ENCODE data around the gene TIMM9.

Gene TIMM9

DNA sequence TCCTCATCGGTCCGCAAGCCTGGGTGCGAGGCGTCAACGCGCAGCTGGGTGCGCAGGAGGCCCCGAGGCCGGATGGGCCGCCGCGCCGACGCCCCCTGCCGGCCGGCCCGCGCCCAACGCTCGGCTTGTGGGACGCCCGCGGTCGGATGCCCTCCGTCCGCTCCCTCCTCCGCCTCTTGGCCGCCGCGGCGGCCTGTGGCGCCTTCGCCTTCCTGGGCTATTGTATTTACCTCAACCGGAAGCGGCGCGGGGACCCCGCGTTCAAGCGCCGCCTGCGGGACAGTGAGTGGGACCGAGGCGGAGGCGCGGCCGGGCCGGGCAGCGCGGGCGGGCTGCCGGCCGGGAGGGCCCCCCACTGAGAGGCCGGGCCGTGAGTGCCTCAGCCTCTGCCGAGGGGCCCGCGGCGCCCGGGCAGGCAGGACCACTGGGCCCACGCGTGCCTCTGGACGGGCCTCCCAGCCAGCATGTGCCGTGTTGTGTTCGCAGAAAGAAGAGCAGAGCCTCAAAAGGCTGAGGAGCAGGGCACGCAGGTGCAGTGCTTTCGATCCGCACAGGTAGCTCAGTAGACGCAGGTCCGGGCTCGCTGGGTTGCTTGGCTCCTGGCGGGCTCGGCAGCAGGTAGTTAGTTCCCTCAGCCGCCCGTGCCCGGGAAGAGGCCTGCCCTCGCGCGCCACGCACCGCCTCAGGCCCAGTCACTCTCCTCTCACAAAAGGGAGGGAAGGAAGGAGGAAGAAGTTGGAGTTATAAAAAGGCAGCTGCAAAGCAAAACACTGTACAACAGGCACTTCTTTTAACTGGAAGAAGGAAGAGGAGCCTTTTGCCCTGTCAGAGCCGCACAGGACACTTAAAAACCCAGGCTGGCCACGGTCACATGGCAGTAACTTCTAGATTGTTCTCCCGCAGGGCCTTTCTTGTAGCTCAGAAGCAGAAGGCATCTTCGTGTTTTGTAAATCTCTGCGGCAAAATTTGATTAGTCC is 31.2 kb downstream of the TIMM9 start, which contains the start of gene TOMM20L:
TOMM20L (plus strand) TSS at position 119 of the 977 bp plus-strand sequence; CDS start at position 147, 28 bp downstream.
- TF ChIP-seq POLR2A (IDR thresholded peaks at IDR 0.05; ENCODE audit: extremely low read depth, insufficient read length), result peak; percentile 42
- peak; percentile 58 for TF ChIP-seq MYC (IDR thresholded peaks at IDR 0.05; ENCODE audit: low read depth, low read length)
- TF ChIP-seq, protein P1, sequence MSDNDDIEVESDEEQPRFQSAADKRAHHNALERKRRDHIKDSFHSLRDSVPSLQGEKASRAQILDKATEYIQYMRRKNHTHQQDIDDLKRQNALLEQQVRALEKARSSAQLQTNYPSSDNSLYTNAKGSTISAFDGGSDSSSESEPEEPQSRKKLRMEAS (IDR thresholded peaks at IDR 0.05; ENCODE audit: low read depth, low read length), result peak; percentile 79
- peak; percentile 31 for TF ChIP-seq CTCF (IDR thresholded peaks at IDR 0.05; ENCODE audit: low read depth, low read length)
- DNase-seq (ENCODE audit: low read depth), result peak; percentile 87

GRCh38 chr14:58395562-58395811 is 31.8 kb downstream of the TIMM9 start:
- no peak for DNase-seq (ENCODE audit: low read depth)
- H3K4me3 ChIP-seq (ENCODE audit: low read depth, low read length), result peak overlapping the region; percentile 55
- TF ChIP-seq, protein P1 (IDR thresholded peaks at IDR 0.05; ENCODE audit: low read depth, low read length), result no peak
- TF ChIP-seq POLR2A (IDR thresholded peaks at IDR 0.05; ENCODE audit: extremely low read depth, insufficient read length) (no peak), MYC (IDR thresholded peaks at IDR 0.05; ENCODE audit: low read depth, low read length) (no peak), CTCF (IDR thresholded peaks at IDR 0.05; ENCODE audit: low read depth, low read length) (no peak)

More for the DNA sequence above, 31.2 kb downstream of the TIMM9 start, which contains the start of gene TOMM20L:
- peak within 1 kb of the TSS; percentile 55 for H3K4me3 ChIP-seq (ENCODE audit: low read depth, low read length)

DNA sequence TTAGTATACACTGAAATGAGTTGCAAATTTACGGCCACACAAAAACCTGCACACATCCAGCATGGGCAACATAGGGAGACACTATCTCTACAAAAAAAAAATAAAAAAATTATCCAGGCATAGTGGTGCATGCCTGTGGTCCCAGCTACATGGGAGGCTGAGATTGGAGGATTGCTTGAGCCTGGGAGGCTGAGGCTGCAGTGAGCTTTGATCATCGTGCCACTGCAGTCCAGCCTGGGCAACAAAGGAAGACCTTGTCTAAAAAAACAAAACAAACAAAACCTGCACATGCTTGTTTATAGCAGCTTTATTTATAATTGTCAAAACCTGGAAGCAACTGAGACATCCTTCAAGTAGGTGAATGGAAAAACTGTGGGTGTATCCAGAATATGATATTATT is 36.5 kb downstream of the TIMM9 start:
- DNase-seq (ENCODE audit: low read depth), result no peak
- no peak overlapping the region for H3K4me3 ChIP-seq (ENCODE audit: low read depth, low read length)
- TF ChIP-seq MYC (IDR thresholded peaks at IDR 0.05; ENCODE audit: low read depth, low read length) (no peak), CTCF (IDR thresholded peaks at IDR 0.05; ENCODE audit: low read depth, low read length) (no peak), POLR2A (IDR thresholded peaks at IDR 0.05; ENCODE audit: extremely low read depth, insufficient read length) (no peak)
- TF ChIP-seq, protein P1 (IDR thresholded peaks at IDR 0.05; ENCODE audit: low read depth, low read length), result no peak

GRCh38 chr14:58376791-58377190 is 50.5 kb downstream of the TIMM9 start:
- no peak for TF ChIP-seq CTCF (IDR thresholded peaks at IDR 0.05; ENCODE audit: low read depth, low read length)
- TF ChIP-seq, protein P1 (IDR thresholded peaks at IDR 0.05; ENCODE audit: low read depth, low read length), result no peak

GRCh38 chr14:58368956-58369355 is 58.4 kb downstream of the TIMM9 start:
- no peak for TF ChIP-seq CTCF (IDR thresholded peaks at IDR 0.05; ENCODE audit: low read depth, low read length)
- TF ChIP-seq, protein P1 (IDR thresholded peaks at IDR 0.05; ENCODE audit: low read depth, low read length), result no peak
- no peak for TF ChIP-seq MYC (IDR thresholded peaks at IDR 0.05; ENCODE audit: low read depth, low read length)
- no peak for TF ChIP-seq POLR2A (IDR thresholded peaks at IDR 0.05; ENCODE audit: extremely low read depth, insufficient read length)
- DNase-seq (ENCODE audit: low read depth), result no peak
- no peak overlapping the region for H3K4me3 ChIP-seq (ENCODE audit: low read depth, low read length)

More at GRCh38 chr14:58376791-58377190, 50.5 kb downstream of the TIMM9 start:
- no peak overlapping the region for H3K4me3 ChIP-seq (ENCODE audit: low read depth, low read length)
- DNase-seq (ENCODE audit: low read depth), result no peak

All from NB4 (cell line).